Measurements from ENCODE around the gene DDIT3.

Gene DDIT3

DNA sequence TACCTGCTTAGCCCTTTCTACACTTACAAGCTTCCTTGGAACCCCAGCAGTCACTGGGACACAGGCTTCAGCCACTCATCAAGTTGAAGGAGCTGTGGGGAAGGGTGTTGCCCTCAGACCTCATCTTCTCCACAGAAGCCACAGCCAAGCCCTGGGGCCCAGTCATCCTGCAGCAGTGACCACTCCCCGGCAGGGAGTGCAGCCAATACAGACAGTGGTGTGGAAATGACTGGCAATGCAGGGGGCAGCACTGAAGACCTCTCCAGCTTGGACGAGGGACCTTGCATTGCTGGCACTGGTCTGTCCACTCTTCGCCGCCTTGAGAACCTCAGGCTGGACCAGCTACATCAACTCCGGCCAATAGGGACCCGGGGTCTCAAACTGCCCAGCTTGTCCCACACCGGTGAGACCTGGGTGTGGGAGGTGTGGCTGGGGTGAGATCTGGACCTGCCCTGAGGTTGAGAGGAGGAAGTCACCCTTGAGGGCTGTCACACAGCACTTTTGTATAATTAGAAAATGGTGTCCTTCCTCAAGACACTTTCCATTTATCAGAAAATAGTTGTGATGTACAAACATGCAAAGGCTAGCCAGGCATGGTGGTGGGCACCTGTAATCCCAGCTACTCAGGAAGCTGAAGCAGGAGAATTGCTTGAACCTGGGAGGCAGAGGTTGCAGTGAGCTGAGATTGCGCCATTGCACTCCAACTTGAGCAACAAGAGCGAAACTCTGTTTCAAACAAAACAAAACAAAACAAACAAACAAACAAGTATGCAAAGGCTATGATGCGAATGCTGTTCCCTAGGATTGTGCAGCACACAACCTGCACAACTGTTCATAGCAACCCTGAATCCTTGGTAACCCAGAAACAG, 50.8 kb downstream of the DDIT3 start:
- DNase-seq (ENCODE audit: insufficient read length): no peak
- FAIRE-seq: no peak
- TF ChIP-seq POLR2A (IDR thresholded peaks at IDR 0.05; ENCODE audit: low read depth, low read length): no peak; the same call in 1 of the 2 replicates
- TF ChIP-seq POLR2AphosphoS5 (IDR thresholded peaks at IDR 0.05; ENCODE audit: low read depth, low read length): peak; percentile 19; the same call in 1 of the 2 replicates
- no peak for TF ChIP-seq TAF1 (IDR thresholded peaks at IDR 0.05; ENCODE audit: borderline replicate concordance, low read depth, low read length)

DNA sequence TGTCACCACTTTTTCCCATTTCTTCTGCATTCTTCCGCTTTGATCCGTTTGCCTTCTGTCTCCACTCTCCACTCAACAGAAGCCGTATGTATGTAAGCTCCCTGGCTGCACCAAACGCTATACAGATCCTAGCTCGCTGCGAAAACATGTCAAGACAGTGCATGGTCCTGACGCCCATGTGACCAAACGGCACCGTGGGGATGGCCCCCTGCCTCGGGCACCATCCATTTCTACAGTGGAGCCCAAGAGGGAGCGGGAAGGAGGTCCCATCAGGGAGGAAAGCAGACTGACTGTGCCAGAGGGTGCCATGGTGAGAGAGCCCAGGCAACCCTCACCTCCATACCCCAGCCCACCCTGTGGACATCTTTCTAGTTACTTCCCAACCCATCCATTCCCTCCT, 52.4 kb downstream of the DDIT3 start:
- DNase-seq (ENCODE audit: insufficient read length) (no peak), FAIRE-seq (no peak)
- TF ChIP-seq POLR2A (IDR thresholded peaks at IDR 0.05; ENCODE audit: low read depth, low read length) (no peak), POLR2AphosphoS5 (IDR thresholded peaks at IDR 0.05; ENCODE audit: low read depth, low read length) (no peak), TAF1 (IDR thresholded peaks at IDR 0.05; ENCODE audit: borderline replicate concordance, low read depth, low read length) (no peak)

DNA sequence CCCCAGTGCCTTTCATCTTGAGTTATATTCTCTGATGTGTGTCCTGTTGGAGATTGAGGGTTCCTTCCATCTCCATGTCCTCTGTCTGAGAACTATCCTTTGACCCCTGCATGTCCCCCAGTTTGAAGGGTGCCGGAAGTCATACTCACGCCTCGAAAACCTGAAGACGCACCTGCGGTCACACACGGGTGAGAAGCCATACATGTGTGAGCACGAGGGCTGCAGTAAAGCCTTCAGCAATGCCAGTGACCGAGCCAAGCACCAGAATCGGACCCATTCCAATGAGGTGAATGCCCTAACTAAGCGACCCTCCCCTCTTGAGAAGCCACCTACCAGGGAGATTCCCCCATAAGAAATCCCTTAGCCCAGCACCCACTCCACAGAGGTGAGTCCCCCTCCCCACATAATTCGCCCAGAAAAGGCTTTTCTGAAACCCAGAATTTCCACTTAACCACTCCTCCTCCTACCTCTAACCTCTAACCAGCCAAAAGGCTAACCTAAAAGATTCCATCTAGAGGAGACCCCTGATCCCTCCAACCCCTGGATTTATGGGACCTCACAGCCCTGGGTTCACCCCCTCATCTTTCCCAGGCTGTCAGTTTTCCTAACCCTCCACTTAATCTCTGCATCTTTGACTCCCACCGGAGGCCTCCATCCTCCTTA, 53.0 kb downstream of the DDIT3 start:
- FAIRE-seq (no peak), DNase-seq (ENCODE audit: insufficient read length) (no peak)
- no peak for TF ChIP-seq TAF1 (IDR thresholded peaks at IDR 0.05; ENCODE audit: borderline replicate concordance, low read depth, low read length)
- no peak for TF ChIP-seq POLR2A (IDR thresholded peaks at IDR 0.05; ENCODE audit: low read depth, low read length)
- no peak; the same call in 1 of the 2 replicates for TF ChIP-seq POLR2AphosphoS5 (IDR thresholded peaks at IDR 0.05; ENCODE audit: low read depth, low read length)

Data from GM12892 (cell line).